ENCODE results near the gene KIAA1549. TPM values are rescaled to one million over a fixed set of nuclear protein-coding genes. Genes with fewer than 3 reads are reported as not detected.

KIAA1549 gene
- total RNA-seq, 1 experiment from 2014 or later: 18.7 TPM

DNA sequence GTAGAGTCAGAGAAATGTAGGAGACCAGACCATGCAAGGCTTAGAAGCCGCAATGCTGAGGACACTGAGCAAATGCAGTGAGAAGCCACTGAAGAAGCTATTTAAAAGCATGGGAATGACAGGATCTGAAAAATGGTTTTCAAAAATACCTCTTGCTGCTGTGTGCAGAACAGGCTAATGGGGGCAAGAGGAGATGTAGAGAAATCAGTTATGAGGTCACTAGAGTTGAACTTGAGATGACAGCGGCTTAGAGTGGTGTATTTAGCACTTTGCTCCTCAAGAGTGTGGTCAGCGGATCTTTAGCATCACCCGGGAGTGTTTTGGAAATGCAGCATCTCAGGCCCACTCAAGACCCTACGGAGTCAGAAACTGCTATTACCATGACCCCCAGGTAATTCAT is 48.8 kb downstream of the KIAA1549 start (continued):
- TF ChIP-seq, protein P1, sequence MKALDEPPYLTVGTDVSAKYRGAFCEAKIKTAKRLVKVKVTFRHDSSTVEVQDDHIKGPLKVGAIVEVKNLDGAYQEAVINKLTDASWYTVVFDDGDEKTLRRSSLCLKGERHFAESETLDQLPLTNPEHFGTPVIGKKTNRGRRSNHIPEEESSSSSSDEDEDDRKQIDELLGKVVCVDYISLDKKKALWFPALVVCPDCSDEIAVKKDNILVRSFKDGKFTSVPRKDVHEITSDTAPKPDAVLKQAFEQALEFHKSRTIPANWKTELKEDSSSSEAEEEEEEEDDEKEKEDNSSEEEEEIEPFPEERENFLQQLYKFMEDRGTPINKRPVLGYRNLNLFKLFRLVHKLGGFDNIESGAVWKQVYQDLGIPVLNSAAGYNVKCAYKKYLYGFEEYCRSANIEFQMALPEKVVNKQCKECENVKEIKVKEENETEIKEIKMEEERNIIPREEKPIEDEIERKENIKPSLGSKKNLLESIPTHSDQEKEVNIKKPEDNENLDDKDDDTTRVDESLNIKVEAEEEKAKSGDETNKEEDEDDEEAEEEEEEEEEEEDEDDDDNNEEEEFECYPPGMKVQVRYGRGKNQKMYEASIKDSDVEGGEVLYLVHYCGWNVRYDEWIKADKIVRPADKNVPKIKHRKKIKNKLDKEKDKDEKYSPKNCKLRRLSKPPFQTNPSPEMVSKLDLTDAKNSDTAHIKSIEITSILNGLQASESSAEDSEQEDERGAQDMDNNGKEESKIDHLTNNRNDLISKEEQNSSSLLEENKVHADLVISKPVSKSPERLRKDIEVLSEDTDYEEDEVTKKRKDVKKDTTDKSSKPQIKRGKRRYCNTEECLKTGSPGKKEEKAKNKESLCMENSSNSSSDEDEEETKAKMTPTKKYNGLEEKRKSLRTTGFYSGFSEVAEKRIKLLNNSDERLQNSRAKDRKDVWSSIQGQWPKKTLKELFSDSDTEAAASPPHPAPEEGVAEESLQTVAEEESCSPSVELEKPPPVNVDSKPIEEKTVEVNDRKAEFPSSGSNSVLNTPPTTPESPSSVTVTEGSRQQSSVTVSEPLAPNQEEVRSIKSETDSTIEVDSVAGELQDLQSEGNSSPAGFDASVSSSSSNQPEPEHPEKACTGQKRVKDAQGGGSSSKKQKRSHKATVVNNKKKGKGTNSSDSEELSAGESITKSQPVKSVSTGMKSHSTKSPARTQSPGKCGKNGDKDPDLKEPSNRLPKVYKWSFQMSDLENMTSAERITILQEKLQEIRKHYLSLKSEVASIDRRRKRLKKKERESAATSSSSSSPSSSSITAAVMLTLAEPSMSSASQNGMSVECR (CRISPR knock-in tag; IDR thresholded peaks at IDR 0.05; ENCODE audit: borderline replicate concordance): no peak
- TF ChIP-seq IRF2 (CRISPR knock-in tag; IDR thresholded peaks at IDR 0.05; ENCODE audit: borderline replicate concordance, low read depth): no peak
- no peak for TF ChIP-seq ZNF121 (CRISPR knock-in tag; IDR thresholded peaks at IDR 0.05)
- no peak for TF ChIP-seq NFATC4 (CRISPR knock-in tag; IDR thresholded peaks at IDR 0.05)
- TF ChIP-seq TEAD1 (CRISPR knock-in tag; IDR thresholded peaks at IDR 0.05): no peak
- TF ChIP-seq, protein P2, sequence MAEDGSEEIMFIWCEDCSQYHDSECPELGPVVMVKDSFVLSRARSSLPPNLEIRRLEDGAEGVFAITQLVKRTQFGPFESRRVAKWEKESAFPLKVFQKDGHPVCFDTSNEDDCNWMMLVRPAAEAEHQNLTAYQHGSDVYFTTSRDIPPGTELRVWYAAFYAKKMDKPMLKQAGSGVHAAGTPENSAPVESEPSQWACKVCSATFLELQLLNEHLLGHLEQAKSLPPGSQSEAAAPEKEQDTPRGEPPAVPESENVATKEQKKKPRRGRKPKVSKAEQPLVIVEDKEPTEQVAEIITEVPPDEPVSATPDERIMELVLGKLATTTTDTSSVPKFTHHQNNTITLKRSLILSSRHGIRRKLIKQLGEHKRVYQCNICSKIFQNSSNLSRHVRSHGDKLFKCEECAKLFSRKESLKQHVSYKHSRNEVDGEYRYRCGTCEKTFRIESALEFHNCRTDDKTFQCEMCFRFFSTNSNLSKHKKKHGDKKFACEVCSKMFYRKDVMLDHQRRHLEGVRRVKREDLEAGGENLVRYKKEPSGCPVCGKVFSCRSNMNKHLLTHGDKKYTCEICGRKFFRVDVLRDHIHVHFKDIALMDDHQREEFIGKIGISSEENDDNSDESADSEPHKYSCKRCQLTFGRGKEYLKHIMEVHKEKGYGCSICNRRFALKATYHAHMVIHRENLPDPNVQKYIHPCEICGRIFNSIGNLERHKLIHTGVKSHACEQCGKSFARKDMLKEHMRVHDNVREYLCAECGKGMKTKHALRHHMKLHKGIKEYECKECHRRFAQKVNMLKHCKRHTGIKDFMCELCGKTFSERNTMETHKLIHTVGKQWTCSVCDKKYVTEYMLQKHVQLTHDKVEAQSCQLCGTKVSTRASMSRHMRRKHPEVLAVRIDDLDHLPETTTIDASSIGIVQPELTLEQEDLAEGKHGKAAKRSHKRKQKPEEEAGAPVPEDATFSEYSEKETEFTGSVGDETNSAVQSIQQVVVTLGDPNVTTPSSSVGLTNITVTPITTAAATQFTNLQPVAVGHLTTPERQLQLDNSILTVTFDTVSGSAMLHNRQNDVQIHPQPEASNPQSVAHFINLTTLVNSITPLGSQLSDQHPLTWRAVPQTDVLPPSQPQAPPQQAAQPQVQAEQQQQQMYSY (CRISPR knock-in tag; IDR thresholded peaks at IDR 0.05): no peak
- TF ChIP-seq TEAD4 (CRISPR knock-in tag; IDR thresholded peaks at IDR 0.05): no peak

DNA sequence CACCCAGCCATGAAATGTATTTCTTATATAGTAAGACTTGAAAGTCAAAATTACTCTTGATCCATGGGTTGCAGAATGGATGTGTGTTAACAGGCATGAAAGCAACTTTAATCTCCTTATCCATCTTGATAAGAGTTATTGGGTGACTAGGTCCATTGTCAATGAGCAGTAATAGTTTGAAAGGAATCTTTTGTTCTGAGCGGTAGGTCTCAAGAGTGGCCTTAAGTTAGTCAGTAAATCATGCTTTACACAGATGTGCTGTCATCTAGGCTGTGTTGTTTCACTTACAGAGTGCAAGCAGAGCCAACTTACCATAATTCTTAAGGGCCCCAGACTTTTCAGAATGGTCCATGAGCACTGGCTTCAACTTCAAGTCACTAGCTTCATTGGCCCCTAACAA is 51.2 kb downstream of the KIAA1549 start:
- Mint-ChIP-seq H3K27ac (no peak overlapping the region), H3K27me3 (ENCODE audit: low read depth) (no peaks in the 10 kb centered on the region), H3K36me3 (no peaks in the 10 kb centered on the region), H3K9me3 (no peaks in the 10 kb centered on the region), H3K4me3 (no peak overlapping the region), H3K4me1 (peaks cover 12% of the 10 kb centered on the region)
- no peak for DNase-seq (ENCODE audit: low spot score)
- TF ChIP-seq ATF1 (CRISPR knock-in tag; IDR thresholded peaks at IDR 0.05) (no peak), NR3C1 (CRISPR knock-in tag; conservative IDR thresholded peaks at IDR 0.05; ENCODE audit: low read depth) (no peak), GABPB1 (CRISPR knock-in tag; IDR thresholded peaks at IDR 0.05) (no peak), FOXK1 (CRISPR knock-in tag; IDR thresholded peaks at IDR 0.05) (no peak), TEAD4 (CRISPR knock-in tag; IDR thresholded peaks at IDR 0.05) (no peak)
- ChIA-PET POLR2A (no interaction called here), CTCF (interaction anchor here (0.5 kb wide), 1 partner anchor 1374 kb away, joined by 3 read pairs; no protein-coding TSS in a partner anchor)
- no peak for ATAC-seq

DNA sequence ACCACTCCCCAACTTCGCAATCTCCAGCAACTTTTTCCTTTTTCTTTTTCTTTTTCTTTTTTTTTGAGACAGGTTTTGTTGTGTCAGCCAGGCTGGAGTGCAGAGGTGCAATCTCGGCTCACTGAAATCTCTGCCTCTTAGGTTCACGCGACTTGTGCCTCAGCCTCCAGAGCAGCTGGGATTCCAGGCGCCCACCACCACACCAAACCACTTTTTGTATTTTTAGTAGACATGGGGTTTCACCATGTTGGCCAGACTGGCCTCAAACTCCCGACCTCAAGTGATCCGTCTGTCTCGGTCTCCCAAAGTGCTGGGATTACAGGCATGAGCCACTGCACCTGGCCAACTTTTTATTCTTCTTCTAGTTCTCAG is 55.0 kb downstream of the KIAA1549 start:
- Mint-ChIP-seq H3K4me1 (peaks cover 16% of the 10 kb centered on the region), H3K36me3 (no peaks in the 10 kb centered on the region; the same call in 1 of the 2 replicates), H3K9me3 (peaks cover 5% of the 10 kb centered on the region; the same call in 1 of the 2 replicates), H3K4me3 (no peak overlapping the region), H3K27me3 (ENCODE audit: low read depth) (no peaks in the 10 kb centered on the region), H3K27ac (peak overlapping the region; percentile 86; the same call in 1 of the 2 replicates)
- ATAC-seq (no peak), DNase-seq (ENCODE audit: low spot score) (no peak)
- ChIA-PET CTCF (no interaction called here), POLR2A (no interaction called here)
- TF ChIP-seq OVOL2 (CRISPR knock-in tag; IDR thresholded peaks at IDR 0.05; ENCODE audit: borderline replicate concordance) (no peak), MYBL2 (CRISPR knock-in tag; IDR thresholded peaks at IDR 0.05) (no peak), SOX15 (CRISPR knock-in tag; IDR thresholded peaks at IDR 0.05) (no peak)

Measured in WTC11 (cell line).